HCT116 (cell line): ENCODE data around the gene TTL.

Experiments
- EGR1 ChIP-seq: IDR thresholded peaks from 2 replicates; pipeline ENCODE4 v1.6.1; 2012; ENCODE audit warnings: low read depth
- EZH2 ChIP-seq: fragments of 200-600 bp; sonication (generic); IDR thresholded peaks from 2 replicates; pipeline ENCODE4 v1.6.1; 2017; ENCODE audit warnings: antibody characterized with exemption, mixed run types
- POLR2A ChIP-seq: IDR thresholded peaks from 2 replicates; pipeline ENCODE4 v1.7.0; 2011; ENCODE audit warnings: borderline replicate concordance; ENCODE audit not compliant: insufficient read depth, insufficient read length; ENCODE audit errors: extremely low read depth
- POLR2AphosphoS5 ChIP-seq: IDR thresholded peaks from 2 replicates; pipeline ENCODE4 v1.6.1; 2011; ENCODE audit warnings: mild to moderate bottlenecking, low read depth, low read length, moderate library complexity
- RAD21 ChIP-seq: IDR thresholded peaks from 2 replicates; pipeline ENCODE4 v1.6.1; 2012; ENCODE audit warnings: low read depth, mild to moderate bottlenecking
- SIN3A ChIP-seq: IDR thresholded peaks from 2 replicates; pipeline ENCODE4 v1.6.1; 2012; ENCODE audit warnings: low read depth
- SP1 ChIP-seq: IDR thresholded peaks from 2 replicates; pipeline ENCODE4 v1.6.1; 2012; ENCODE audit warnings: low read depth
- YY1 ChIP-seq: IDR thresholded peaks from 2 replicates; pipeline ENCODE4 v1.6.1; 2011; ENCODE audit warnings: low read length, low read depth, moderate library complexity, mild to moderate bottlenecking; ENCODE audit not compliant: insufficient replicate concordance; ENCODE audit errors: extremely low read depth
- ZBTB33 ChIP-seq: IDR thresholded peaks from 2 replicates; pipeline ENCODE4 v1.6.1; 2011; ENCODE audit warnings: mild to moderate bottlenecking, low read length, moderate library complexity; ENCODE audit not compliant: insufficient replicate concordance; ENCODE audit errors: extremely low read depth
- ZFX ChIP-seq: fragments of 450-650 bp; IDR thresholded peaks from 2 replicates; pipeline ENCODE4 v1.6.1; 2017
- TF ChIP-seq, protein P1 (sequence below), 3 experiments: fragments of 200-600 bp in 1 of 3; sonication (generic) in 1 of 3; IDR thresholded peaks in 2 of 3; conservative IDR thresholded peaks in 1 of 3; 2 replicates each; pipeline ENCODE4 v1.5.1; 2012 to 2017; ENCODE audit warnings: low read depth in 2 of 3, low read length in 2 of 3, antibody characterized with exemption in 1 of 3, borderline replicate concordance in 1 of 3, control low read depth in 1 of 3, mild to moderate bottlenecking in 1 of 3, mixed read lengths in 1 of 3, mixed run types in 1 of 3, moderate library complexity in 1 of 3; ENCODE audit not compliant: insufficient read depth in 1 of 3
- TF ChIP-seq, protein P2 (sequence below): IDR thresholded peaks from 2 replicates; pipeline ENCODE4 v1.6.1; 2012; ENCODE audit warnings: low read depth

GRCh38 chr2:112566104-112566503 is 84.1 kb downstream of the TTL start:
- no peak for TF ChIP-seq YY1
- TF ChIP-seq, protein P1, sequence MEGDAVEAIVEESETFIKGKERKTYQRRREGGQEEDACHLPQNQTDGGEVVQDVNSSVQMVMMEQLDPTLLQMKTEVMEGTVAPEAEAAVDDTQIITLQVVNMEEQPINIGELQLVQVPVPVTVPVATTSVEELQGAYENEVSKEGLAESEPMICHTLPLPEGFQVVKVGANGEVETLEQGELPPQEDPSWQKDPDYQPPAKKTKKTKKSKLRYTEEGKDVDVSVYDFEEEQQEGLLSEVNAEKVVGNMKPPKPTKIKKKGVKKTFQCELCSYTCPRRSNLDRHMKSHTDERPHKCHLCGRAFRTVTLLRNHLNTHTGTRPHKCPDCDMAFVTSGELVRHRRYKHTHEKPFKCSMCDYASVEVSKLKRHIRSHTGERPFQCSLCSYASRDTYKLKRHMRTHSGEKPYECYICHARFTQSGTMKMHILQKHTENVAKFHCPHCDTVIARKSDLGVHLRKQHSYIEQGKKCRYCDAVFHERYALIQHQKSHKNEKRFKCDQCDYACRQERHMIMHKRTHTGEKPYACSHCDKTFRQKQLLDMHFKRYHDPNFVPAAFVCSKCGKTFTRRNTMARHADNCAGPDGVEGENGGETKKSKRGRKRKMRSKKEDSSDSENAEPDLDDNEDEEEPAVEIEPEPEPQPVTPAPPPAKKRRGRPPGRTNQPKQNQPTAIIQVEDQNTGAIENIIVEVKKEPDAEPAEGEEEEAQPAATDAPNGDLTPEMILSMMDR (IDR thresholded peaks at IDR 0.05 in 2 of 3, conservative IDR thresholded peaks at IDR 0.05 in 1 of 3; ENCODE audit: borderline replicate concordance in 1 of 3, insufficient read depth in 1 of 3, low read depth in 2 of 3, low read length in 2 of 3): no peak
- TF ChIP-seq POLR2A: no peak
- TF ChIP-seq ZFX: no peak
- no peak for TF ChIP-seq RAD21
- TF ChIP-seq, protein P2, sequence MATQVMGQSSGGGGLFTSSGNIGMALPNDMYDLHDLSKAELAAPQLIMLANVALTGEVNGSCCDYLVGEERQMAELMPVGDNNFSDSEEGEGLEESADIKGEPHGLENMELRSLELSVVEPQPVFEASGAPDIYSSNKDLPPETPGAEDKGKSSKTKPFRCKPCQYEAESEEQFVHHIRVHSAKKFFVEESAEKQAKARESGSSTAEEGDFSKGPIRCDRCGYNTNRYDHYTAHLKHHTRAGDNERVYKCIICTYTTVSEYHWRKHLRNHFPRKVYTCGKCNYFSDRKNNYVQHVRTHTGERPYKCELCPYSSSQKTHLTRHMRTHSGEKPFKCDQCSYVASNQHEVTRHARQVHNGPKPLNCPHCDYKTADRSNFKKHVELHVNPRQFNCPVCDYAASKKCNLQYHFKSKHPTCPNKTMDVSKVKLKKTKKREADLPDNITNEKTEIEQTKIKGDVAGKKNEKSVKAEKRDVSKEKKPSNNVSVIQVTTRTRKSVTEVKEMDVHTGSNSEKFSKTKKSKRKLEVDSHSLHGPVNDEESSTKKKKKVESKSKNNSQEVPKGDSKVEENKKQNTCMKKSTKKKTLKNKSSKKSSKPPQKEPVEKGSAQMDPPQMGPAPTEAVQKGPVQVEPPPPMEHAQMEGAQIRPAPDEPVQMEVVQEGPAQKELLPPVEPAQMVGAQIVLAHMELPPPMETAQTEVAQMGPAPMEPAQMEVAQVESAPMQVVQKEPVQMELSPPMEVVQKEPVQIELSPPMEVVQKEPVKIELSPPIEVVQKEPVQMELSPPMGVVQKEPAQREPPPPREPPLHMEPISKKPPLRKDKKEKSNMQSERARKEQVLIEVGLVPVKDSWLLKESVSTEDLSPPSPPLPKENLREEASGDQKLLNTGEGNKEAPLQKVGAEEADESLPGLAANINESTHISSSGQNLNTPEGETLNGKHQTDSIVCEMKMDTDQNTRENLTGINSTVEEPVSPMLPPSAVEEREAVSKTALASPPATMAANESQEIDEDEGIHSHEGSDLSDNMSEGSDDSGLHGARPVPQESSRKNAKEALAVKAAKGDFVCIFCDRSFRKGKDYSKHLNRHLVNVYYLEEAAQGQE: no peak
- no peak for TF ChIP-seq POLR2AphosphoS5
- TF ChIP-seq SP1: no peak
- no peak for TF ChIP-seq ZBTB33
- TF ChIP-seq SIN3A: no peak
- TF ChIP-seq EZH2: no peak
- TF ChIP-seq EGR1: no peak
